ENCODE data around the gene CATSPER3.

DNA sequence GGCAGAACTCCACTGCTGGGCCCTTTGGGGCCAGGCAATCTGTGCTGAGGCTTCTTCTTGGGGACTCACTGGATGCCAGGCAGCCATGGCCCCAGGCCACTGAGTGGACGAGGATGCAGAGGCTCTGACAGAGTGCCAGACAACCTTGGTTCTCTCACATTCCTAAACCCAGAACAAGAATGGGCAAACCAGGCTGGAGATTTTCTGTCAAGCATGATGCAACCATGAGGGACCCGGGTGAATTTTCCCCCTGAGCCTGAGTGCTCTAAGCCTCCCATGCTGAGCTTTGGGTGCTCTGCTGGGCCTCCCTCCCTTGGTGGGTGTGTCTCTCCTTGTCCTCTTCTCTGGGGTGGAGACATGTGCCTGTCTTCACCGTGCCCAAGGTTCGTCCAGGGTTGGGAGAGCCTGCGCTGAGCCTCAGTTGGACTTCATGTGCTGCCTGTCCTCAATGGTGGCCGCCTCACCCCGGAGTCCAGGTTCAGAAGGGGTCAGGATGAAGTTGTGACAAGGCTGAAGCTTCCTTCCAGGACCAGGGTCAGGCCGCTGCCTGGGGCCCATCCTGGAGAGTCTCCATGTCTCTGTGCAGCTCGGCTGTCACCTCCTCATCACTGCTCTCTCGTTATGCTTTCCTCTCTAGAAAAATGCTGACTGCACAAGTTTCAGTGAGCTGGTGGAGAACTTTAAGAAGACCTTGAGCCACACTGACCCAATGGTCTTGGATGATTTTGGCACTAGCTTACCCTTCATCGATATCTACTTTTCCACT is 42.2 kb downstream of the CATSPER3 start:
- no peak for TF ChIP-seq CTCF (IDR thresholded peaks at IDR 0.05)
- TF ChIP-seq POLR2AphosphoS5 (IDR thresholded peaks at IDR 0.05) = no peak

All from suprapubic skin (tissue), 3 donors.